Measurements from ENCODE around the gene TRIM16.
"Not testable (repeated sequence)": the region's sequence is repeated elsewhere in the genome, so short reads cannot be mapped to it uniquely, and the experiment has no call there.

TRIM16 gene

DNA sequence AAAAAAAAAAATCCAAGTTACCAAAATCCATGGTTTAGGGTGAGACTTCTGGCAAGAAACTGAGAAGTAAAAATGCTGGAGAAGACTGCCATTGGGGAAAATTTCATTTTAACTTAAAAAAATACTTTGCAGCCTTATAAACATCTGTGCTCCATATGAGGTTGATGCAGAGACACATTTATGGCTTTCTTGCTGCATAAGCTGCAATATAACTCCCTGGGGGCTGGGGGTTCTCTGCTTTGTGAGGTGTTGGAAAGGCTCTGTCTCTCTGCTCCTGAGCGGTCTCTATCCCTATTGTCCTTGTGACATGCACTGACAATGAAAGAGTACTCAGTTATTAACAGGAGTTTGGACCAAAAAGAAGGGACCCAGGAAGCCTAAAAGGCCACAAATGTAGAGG lies 71.0 kb downstream of the TRIM16 start:
- not testable (repeated sequence) for H3K4me3 Mint-ChIP-seq; H3K36me3 Mint-ChIP-seq (ENCODE audit: low read depth); H3K27me3 Mint-ChIP-seq (ENCODE audit: low read depth); H3K27ac Mint-ChIP-seq; H3K9me3 Mint-ChIP-seq; H3K4me1 Mint-ChIP-seq (ENCODE audit: low read depth)

- H3K27me3 Mint-ChIP-seq (ENCODE audit: low read depth); H3K4me3 Mint-ChIP-seq; H3K9me3 Mint-ChIP-seq; H3K36me3 Mint-ChIP-seq (ENCODE audit: low read depth); H3K27ac Mint-ChIP-seq: not testable (repeated sequence)
- H3K4me1 Mint-ChIP-seq (ENCODE audit: low read depth), result peaks cover 25% of the 10 kb centered on the region
Observed at GRCh38 chr17:15592960-15593359, 91.2 kb downstream of the TRIM16 start.

DNA sequence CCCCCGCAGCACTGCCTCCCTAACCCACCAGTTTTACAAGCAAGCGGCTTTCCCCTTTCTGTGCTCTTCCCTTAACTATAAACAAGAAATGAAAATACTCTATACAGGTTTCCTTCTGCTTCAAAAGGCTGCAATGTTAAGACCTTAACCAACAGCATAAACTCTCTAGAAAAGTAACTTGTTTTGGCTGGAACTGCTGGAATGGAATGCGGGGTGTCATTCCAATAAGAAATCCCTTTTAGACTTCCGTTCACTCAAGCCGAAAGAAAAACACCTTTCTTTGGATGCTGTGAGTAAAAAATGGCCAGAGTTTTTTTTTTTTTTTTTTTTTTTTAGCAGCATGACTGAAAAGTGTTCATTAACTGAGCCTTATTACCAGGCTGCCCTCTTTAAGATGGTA lies 92.1 kb downstream of the TRIM16 start:
- H3K9me3 Mint-ChIP-seq, result not testable (repeated sequence)
- peak overlapping the region; percentile 55 for H3K27ac Mint-ChIP-seq

GRCh38 chr17:15590844-15591243 lies 93.3 kb downstream of the TRIM16 start:
- H3K9me3 Mint-ChIP-seq; H3K27me3 Mint-ChIP-seq (ENCODE audit: low read depth); H3K36me3 Mint-ChIP-seq (ENCODE audit: low read depth): not testable (repeated sequence)
- peak overlapping the region; percentile 46 for H3K4me3 Mint-ChIP-seq
- H3K4me1 Mint-ChIP-seq (ENCODE audit: low read depth), result peaks cover 27% of the 10 kb centered on the region
- peak overlapping the region; percentile 20 for H3K27ac Mint-ChIP-seq

More for the DNA sequence above, 92.1 kb downstream of the TRIM16 start:
- not testable (repeated sequence) for H3K4me3 Mint-ChIP-seq; H3K36me3 Mint-ChIP-seq (ENCODE audit: low read depth); H3K27me3 Mint-ChIP-seq (ENCODE audit: low read depth)
- H3K4me1 Mint-ChIP-seq (ENCODE audit: low read depth), result peaks cover 27% of the 10 kb centered on the region

GRCh38 chr17:15589544-15590536 lies 94.3 kb downstream of the TRIM16 start:
- H3K9me3 Mint-ChIP-seq; H3K36me3 Mint-ChIP-seq (ENCODE audit: low read depth); H3K27me3 Mint-ChIP-seq (ENCODE audit: low read depth): not testable (repeated sequence)
- Mint-ChIP-seq H3K4me1 (ENCODE audit: low read depth) (peaks cover 27% of the 10 kb centered on the region), H3K27ac (peak overlapping the region; percentile 83), H3K4me3 (peak overlapping the region; percentile 64)

GRCh38 chr17:15588017-15588416 lies 96.1 kb downstream of the TRIM16 start:
- H3K9me3 Mint-ChIP-seq, result not testable (repeated sequence)

GRCh38 chr17:15583313-15583712 lies 100.8 kb downstream of the TRIM16 start:
- not testable (repeated sequence) for H3K4me3 Mint-ChIP-seq; H3K4me1 Mint-ChIP-seq (ENCODE audit: low read depth); H3K9me3 Mint-ChIP-seq; H3K27ac Mint-ChIP-seq; H3K27me3 Mint-ChIP-seq (ENCODE audit: low read depth); H3K36me3 Mint-ChIP-seq (ENCODE audit: low read depth)

More at GRCh38 chr17:15588017-15588416, 96.1 kb downstream of the TRIM16 start:
- H3K4me3 Mint-ChIP-seq; H3K36me3 Mint-ChIP-seq (ENCODE audit: low read depth); H3K27me3 Mint-ChIP-seq (ENCODE audit: low read depth): not testable (repeated sequence)
- Mint-ChIP-seq H3K27ac (peak overlapping the region; percentile 76), H3K4me1 (ENCODE audit: low read depth) (peaks cover 27% of the 10 kb centered on the region)

DNA sequence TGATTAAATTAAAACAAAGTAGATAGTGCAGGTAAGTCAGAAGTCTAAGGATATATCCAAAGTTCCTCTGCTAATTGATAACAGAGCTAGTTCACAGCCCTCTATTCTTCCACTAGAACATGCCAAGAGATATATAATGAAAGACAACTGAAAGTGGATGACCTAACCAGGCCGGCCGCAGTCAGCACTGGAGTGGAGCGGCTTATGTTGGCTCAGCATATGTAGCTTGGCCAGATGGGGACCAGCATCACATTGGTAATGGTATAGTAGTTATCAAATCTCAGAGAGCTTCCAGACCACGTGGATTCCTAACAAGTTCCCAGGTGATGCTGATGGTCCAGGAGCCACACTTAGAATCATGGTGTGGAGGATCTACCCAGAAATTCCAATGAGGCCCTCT lies 102.6 kb downstream of the TRIM16 start:
- H3K27me3 Mint-ChIP-seq (ENCODE audit: low read depth); H3K4me1 Mint-ChIP-seq (ENCODE audit: low read depth); H3K9me3 Mint-ChIP-seq; H3K4me3 Mint-ChIP-seq; H3K27ac Mint-ChIP-seq; H3K36me3 Mint-ChIP-seq (ENCODE audit: low read depth): not testable (repeated sequence)

Data from T-helper 1 cell treated with Interleukin-12 subunit alpha and Interleukin-12 subunit beta and Interleukin-4 antibody, amounts not matched to agents 30 μg/mL and 1 μg/mL, for 36 hours (primary cell).